DMS53 treated with DMSO at 0.1 percent for 48 hours (cell line): ENCODE measurements around the gene ZBED2.
"Not testable (repeated sequence)": the region's sequence is repeated elsewhere in the genome, so short reads cannot be mapped to it uniquely, and the experiment has no call there.

Experiments
- DNase-seq: peaks from one replicate; lab custom pipeline; 2025; ENCODE audit not compliant: unreplicated experiment; lab: John Stamatoyannopoulos, UW

ZBED2 gene

GRCh38 chr3:111595232-111595631 is at the start of gene ZBED2:
TSS of gene ZBED2 (minus strand) at chr3:111595346. CDS start at chr3:111594201, 1,145 bp downstream.
- no peak for DNase-seq

GRCh38 chr3:111639316-111639715 is 44.2 kb upstream of the ZBED2 start:
- no peak for DNase-seq

GRCh38 chr3:111636366-111636885 is 41.3 kb upstream of the ZBED2 start:
- DNase-seq = no peak

- DNase-seq = no peak
Measured at GRCh38 chr3:111635403-111635802, 40.3 kb upstream of the ZBED2 start.

GRCh38 chr3:111630638-111631037 is 35.5 kb upstream of the ZBED2 start:
- DNase-seq = not testable (repeated sequence)

- DNase-seq = not testable (repeated sequence)
Measured at GRCh38 chr3:111629018-111629417, 33.9 kb upstream of the ZBED2 start.

- DNase-seq = no peak
Measured at GRCh38 chr3:111627092-111627491, 31.9 kb upstream of the ZBED2 start.

GRCh38 chr3:111621535-111621934 is 26.4 kb upstream of the ZBED2 start:
- DNase-seq = no peak

GRCh38 chr3:111619833-111620232 is 24.7 kb upstream of the ZBED2 start:
- DNase-seq = no peak

GRCh38 chr3:111618945-111619344 is 23.8 kb upstream of the ZBED2 start:
- DNase-seq = no peak

GRCh38 chr3:111617912-111618601 is 22.9 kb upstream of the ZBED2 start:
- DNase-seq = no peak

GRCh38 chr3:111617406-111617805 is 22.3 kb upstream of the ZBED2 start:
- no peak for DNase-seq

- no peak for DNase-seq
Measured at GRCh38 chr3:111616417-111617105, 21.4 kb upstream of the ZBED2 start.

GRCh38 chr3:111615880-111616279 is 20.7 kb upstream of the ZBED2 start:
- DNase-seq = no peak

- DNase-seq = no peak
Measured at GRCh38 chr3:111613294-111613693, 18.1 kb upstream of the ZBED2 start.

GRCh38 chr3:111610612-111611054 is 15.5 kb upstream of the ZBED2 start:
- DNase-seq = no peak

GRCh38 chr3:111610189-111610588 is 15.0 kb upstream of the ZBED2 start:
- no peak for DNase-seq

- no peak for DNase-seq
Measured at GRCh38 chr3:111609700-111610099, 14.6 kb upstream of the ZBED2 start.

GRCh38 chr3:111608383-111608782 is 13.2 kb upstream of the ZBED2 start:
- no peak for DNase-seq

- no peak for DNase-seq
Measured at GRCh38 chr3:111607240-111607920, 12.2 kb upstream of the ZBED2 start.

- no peak for DNase-seq
Measured at GRCh38 chr3:111605493-111605892, 10.3 kb upstream of the ZBED2 start.

GRCh38 chr3:111605018-111605417 is 9.9 kb upstream of the ZBED2 start:
- DNase-seq = no peak
